ENCODE data around the gene IFNAR2.

IFNAR2 gene

DNA sequence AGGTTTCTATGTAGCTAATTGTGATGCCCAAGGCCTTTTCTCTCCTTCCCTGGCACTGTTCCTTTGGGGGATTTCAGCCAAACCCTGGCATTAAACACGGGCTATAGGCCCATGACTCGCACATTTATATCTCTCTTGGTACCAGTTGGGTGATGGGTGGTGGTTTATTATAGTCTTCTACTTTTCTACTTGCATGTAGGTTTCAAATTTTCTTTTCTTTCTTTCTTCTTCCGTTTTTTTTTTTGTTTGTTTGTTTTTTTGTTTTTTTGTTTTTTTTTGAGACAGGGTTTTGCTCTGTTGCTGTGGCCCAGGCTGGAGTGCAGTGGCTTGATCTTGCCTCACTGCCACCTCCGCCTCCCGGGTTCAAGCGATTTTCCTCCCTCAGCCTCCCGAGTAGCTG is 37.5 kb downstream of the IFNAR2 start:
- no peak for DNase-seq (ENCODE audit: low spot score)

DNA sequence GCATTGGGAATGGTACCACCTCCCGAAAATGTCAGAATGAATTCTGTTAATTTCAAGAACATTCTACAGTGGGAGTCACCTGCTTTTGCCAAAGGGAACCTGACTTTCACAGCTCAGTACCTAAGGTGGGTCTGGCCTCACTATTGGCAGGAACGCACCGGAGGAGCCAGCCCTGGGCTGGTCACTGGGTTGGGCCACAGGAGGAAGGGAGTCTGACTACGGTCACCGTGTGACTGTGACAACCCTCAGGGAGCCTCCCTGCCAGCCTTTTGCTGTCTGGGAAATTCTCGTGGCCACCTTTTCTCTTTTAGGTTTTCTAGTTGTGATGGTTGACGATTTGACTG is 38.6 kb downstream of the IFNAR2 start:
- no peak for DNase-seq (ENCODE audit: low spot score)

DNA sequence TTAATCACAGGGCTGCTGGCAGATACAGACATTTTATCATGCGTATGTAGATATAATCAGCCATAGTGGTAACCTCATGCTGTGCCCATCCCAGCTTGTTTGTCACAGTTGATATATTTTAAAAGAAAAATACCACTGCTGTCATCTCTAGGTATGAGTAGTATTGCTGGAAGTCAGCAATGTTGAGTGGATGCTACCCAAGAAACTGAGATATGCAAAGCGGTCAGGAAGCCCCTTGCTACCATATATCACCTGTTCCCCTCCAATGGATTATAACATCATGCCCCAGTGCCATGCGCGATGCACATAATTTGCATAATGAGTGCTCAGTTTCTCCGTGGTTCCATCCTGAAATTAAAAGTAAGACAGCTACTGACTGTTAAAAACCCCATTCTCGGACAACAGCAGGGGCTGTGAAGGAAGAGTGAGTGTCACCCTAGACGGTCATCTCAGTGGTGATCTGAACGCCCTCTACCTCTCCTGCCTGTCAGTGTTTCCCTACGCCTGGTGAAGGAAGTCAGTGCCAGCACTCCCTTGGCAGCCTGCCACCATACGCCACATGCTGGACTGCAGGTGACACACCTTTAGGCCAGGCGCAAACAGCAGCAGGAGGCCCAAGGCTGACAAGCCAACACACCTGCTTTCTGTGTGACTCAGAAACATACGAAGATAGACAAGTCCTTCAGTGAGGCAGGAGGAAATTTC is 39.2 kb downstream of the IFNAR2 start:
- DNase-seq (ENCODE audit: low spot score) = peak; percentile 65

DNA sequence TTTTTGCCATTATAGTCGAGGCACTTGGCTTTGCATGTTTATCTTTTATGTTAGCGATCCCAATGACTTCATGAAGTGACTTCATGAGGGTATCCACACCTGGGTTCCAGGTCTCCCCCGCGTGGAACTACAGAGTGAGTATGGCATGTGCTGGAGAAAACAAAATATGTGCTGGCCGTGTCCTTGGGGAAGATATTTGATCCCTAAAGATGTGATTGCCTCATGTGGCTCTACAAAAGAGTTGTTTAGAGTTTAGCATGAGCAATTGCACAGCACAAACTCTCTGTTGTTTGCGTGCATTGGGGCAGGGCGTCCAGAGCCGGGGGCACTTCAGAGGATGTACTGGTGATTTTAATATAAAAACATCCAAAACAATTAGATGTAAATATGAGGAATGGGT is 41.2 kb downstream of the IFNAR2 start:
- DNase-seq (ENCODE audit: low spot score) = no peak

DNA sequence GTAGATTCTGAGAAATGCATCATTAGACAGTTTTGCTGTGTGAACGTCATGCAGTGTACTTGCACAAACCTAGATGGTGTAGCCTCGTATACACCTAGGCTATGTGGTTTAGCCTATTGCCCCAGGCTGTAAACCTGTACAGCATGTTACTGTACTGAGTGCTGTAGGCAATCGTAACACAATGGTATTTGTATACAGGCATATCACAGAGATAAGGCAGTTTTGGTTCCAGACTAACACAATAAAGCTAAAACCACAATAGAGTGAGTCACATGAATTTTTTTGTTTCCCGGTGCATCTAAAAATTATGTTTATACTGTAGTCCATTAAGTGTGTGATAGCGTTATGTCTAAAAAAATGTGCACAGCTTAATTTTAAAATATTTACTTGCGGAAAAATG is 43.3 kb downstream of the IFNAR2 start:
- no peak for DNase-seq (ENCODE audit: low spot score)

DNA sequence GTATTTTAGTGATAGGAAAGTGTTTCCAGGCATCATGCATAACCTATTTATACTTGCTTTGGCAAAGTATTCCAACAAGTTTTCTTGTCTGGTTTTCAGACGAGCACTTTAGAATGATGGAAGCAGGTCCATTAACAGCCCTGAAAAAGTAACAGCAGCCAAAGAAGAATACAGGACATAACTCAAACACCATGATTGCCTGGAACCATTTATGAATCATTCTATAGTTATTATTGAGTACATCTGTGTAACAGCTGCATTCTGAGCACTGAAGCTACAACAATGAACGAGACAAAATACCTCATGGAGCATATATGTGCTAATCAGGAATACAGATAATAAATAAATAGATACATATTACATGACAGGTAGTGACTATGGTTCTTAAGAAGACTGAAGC is 49.0 kb downstream of the IFNAR2 start:
- DNase-seq (ENCODE audit: low spot score) = no peak

DNA sequence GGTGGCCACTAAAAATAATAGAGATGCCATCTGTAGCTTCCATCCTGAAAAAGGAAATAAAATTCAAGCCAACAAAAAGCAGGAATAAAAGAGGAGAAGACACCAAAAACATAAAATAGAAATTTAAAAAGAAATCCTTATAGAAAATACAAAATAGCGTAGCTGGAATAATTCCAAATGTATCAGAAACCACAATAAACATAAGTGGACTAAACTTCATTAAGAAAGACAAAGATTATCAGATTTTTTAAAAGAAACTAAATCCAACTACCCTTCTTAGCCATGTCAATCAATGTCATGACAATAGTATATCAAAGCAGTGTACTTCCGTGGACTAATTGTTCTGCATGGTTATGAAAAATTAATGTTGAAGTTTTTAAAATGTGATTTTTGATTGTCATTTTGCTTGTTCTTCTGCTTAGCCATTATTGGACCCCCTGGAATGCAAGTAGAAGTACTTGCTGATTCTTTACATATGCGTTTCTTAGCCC is 49.6 kb downstream of the IFNAR2 start:
- no peak for DNase-seq (ENCODE audit: low spot score)
